Adrenal gland (tissue), 12 donors: ENCODE data around the gene SBF1. TPM values are rescaled to one million over a fixed set of nuclear protein-coding genes. Genes with fewer than 3 reads are reported as not detected.
A peak's percentile ranks its signal among the peaks of the same experiment; 100 is the strongest.

Experiments
- DNase-seq, 7 donors: peaks; one replicate each; pipeline ENCODE4 v3.0.0-alpha.2; 2019 to 2020
- H3K27ac ChIP-seq, 5 donors: fragments of 200-600 bp; sonication (generic) in 4 of 5; 1 replicate in 3 of 5; 2 replicates in 2 of 5; pipeline versions ENCODE4 v1.5.1 to v1.8.0; 2016 to 2020; ENCODE audit warnings: mild to moderate bottlenecking in 1 of 5
- H3K27me3 ChIP-seq: fragments of 200-600 bp; 2 replicates; pipeline ENCODE4 v1.8.0; 2021
- H3K36me3 ChIP-seq, 2 donors: fragments of 200-600 bp; replicated peaks in 1 of 2; 1 replicate in 1 of 2; 2 replicates in 1 of 2; pipeline versions ENCODE4 v1.5.1 to v1.8.0; 2018 to 2022
- H3K4me1 ChIP-seq, 2 donors: fragments of 200-600 bp; replicated peaks in 1 of 2; 1 replicate in 1 of 2; 2 replicates in 1 of 2; pipeline versions ENCODE4 v1.5.1 to v1.8.0; 2018 to 2021
- H3K4me3 ChIP-seq, 4 donors: fragments of 200-600 bp; sonication (generic) in 3 of 4; one replicate each; pipeline ENCODE4 v1.5.1; 2016 to 2018
- H3K9me3 ChIP-seq, 3 donors: fragments of 200-600 bp; sonication (generic) in 1 of 3; replicated peaks in 1 of 3; 1 replicate in 2 of 3; 2 replicates in 1 of 3; pipeline versions ENCODE4 v1.5.1 to v1.8.0; 2016 to 2021
- CTCF ChIP-seq, 6 experiments: fragments of 450-650 bp in 4 of 6; fragments of 200-600 bp in 2 of 6; sonication (generic) in 1 of 6; IDR thresholded peaks; 1 replicate in 5 of 6; 2 replicates in 1 of 6; pipeline versions ENCODE4 v1.5.1 to v1.8.0; 2016 to 2021; ENCODE audit warnings: antibody characterized with exemption in 6 of 6, mild to moderate bottlenecking in 2 of 6, moderate library complexity in 1 of 6
- POLR2A ChIP-seq, 2 donors: fragments of 450-650 bp; IDR thresholded peaks; one replicate each; pipeline ENCODE4 v1.6.1; 2017; ENCODE audit warnings: antibody characterized with exemption in 2 of 2, mild to moderate bottlenecking in 2 of 2, moderate library complexity in 1 of 2
- WGBS, 4 donors: extraction: QIAGEN DNeasy Blood & Tissue Kit in 2 of 4; methylation state at CpG; one replicate each; pipeline versions ENCODE4 v1.1.5 to v1.1.7; 2013 to 2017; 5-methylcytosine and 5-hydroxymethylcytosine counted together
- intact Hi-C, 2 donors: fragments of 100-400 bp; cut with DNase I; formaldehyde crosslinking; loops; one replicate each; pipeline versions ENCODE4 v1.14.1 to v1.15.0; 2022 to 2023
- polyA plus RNA-seq, 3 donors: library from polyadenylated mRNA; stranded (reverse); fragments of 200-250 nt in 2 of 3; fragments of 350-450 nt in 1 of 3; fragmentation: Illumina TruSeq in 1 of 3; extraction: RNeasy Lipid Tissue Mini Kit (QIAGEN cat#74804) in 1 of 3; gene quantifications; one replicate each; pipeline ENCODE4 v1.2.3, GENCODE V29; 2013 to 2014
- total RNA-seq, 9 donors: library from RNA; depleted of rRNA in 4 of 9; stranded (reverse); fragments of >200 nt in 4 of 9; fragments of 120-200 nt in 1 of 9; fragmentation: NEBNext Ultra II Directional in 1 of 9; extraction: Animal tissue kit (Norgen Biotek cat#: 25700) in 1 of 9; gene quantifications; one replicate each; pipeline versions ENCODE4 v1.1.0 to v1.2.4, GENCODE V29; 2013 to 2023
- donor health status: healthy with polysubstance abuse.
- donor health status: Bipolar disorder and iron deficiency.
- donor health status: DM: yes; HTN: yes; CAD: no.
- donor health status: DM: no; HTN: no; CAD: no.
- donor health status: DM: no; HTN: no; CAD: no.
- donor health status: DM: yes; HTN: yes; CAD: no.

The SBF1 gene
- total and polyA plus RNA-seq, 12 donors, result 8.4 to 117 (median 72.9) TPM

- Histone ChIP-seq H3K27me3 (no peaks in the 10 kb centered on the region), H3K27ac (no peak overlapping the region), H3K36me3 (peaks cover 0 to 32% of the 10 kb centered on the region in 2 donors), H3K4me3 (no peak overlapping the region), H3K4me1 (peaks cover 8 to 18% of the 10 kb centered on the region in 2 donors), H3K9me3 (no peaks in the 10 kb centered on the region)
- TF ChIP-seq POLR2A (IDR thresholded peaks at IDR 0.05) (no peak), CTCF (IDR thresholded peaks at IDR 0.05) (no peak)
- intact Hi-C loops, result no loop called here
- DNase-seq, result no peak
- WGBS, 4 donors, result 65 to 92% (median 85%) methylated on average over 4 to 24 of the region's 24 CpGs
Observed at GRCh38 chr22:50502628-50503474, 28.0 kb upstream of the SBF1 start.

DNA sequence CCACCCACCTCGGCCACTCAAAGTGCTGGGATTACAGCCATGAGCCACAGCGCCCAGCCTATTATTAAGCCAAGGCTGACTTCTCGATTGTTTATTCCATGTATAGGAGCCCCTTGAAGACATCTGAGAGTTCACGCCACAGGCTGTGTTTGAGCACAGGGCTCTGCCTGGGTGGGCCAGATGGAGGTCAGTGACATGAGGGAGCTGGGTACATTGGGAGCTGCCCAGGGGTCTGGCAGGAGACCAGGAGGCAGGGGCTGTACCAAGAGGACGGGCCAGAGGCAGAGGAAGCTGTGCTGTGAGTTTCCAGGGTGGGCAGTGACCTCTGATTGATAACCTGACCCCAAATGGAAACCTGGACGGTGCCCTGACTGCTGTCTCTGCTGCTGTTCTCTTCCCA lies 27.3 kb upstream of the SBF1 start:
- WGBS, 4 donors, result 85 to 92% (median 91%) methylated on average over 5 to 6 of the region's 6 CpGs
- intact Hi-C loops, result no loop called here

DNA sequence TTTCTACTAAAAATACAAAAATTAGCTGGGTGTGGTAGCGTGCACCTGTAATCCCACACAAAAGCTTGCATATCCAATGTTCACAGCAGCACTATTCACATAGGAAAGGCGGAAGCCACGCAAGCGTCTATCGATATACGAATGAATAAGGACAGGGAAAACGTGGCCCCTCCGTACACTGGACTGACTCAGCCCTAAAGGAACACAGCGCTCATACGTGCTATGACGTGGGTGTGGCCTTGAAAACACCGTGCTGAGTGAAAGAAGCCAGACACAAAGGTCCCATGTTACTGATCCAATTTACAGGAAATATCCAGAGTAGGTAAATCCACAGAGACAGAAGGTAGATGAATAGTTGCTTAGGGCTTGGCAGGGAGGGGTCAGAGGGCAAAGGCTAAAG lies 25.6 kb upstream of the SBF1 start:
- 61 to 75% (median 63%) methylated on average over 12 of the region's 12 CpGs for WGBS, 4 donors
- H3K9me3 ChIP-seq, result no peaks in the 10 kb centered on the region
- intact Hi-C loops, result no loop called here
- peak in 5 of 7 donors; percentile 49 to 68 (median 61) for DNase-seq
- H3K4me1 ChIP-seq, result peaks cover 0 to 4% of the 10 kb centered on the region in 2 donors
- peak overlapping the region in 1 of 5 donors; percentile 12 for H3K27ac ChIP-seq
- TF ChIP-seq POLR2A (IDR thresholded peaks at IDR 0.05) (no peak), CTCF (IDR thresholded peaks at IDR 0.05) (no peak)
- H3K36me3 ChIP-seq, result peaks cover 0 to 26% of the 10 kb centered on the region in 2 donors
- no peak overlapping the region for H3K4me3 ChIP-seq
- no peaks in the 10 kb centered on the region for H3K27me3 ChIP-seq

More for the DNA sequence above, 27.3 kb upstream of the SBF1 start:
- H3K27ac ChIP-seq, result no peak overlapping the region
- H3K36me3 ChIP-seq, result peaks cover 0 to 32% of the 10 kb centered on the region in 2 donors
- H3K4me1 ChIP-seq, result peaks cover 8 to 18% of the 10 kb centered on the region in 2 donors
- no peaks in the 10 kb centered on the region for H3K9me3 ChIP-seq
- H3K27me3 ChIP-seq, result no peaks in the 10 kb centered on the region
- H3K4me3 ChIP-seq, result no peak overlapping the region
- no peak for TF ChIP-seq POLR2A (IDR thresholded peaks at IDR 0.05)
- TF ChIP-seq CTCF (IDR thresholded peaks at IDR 0.05), result no peak
- DNase-seq, result no peak

DNA sequence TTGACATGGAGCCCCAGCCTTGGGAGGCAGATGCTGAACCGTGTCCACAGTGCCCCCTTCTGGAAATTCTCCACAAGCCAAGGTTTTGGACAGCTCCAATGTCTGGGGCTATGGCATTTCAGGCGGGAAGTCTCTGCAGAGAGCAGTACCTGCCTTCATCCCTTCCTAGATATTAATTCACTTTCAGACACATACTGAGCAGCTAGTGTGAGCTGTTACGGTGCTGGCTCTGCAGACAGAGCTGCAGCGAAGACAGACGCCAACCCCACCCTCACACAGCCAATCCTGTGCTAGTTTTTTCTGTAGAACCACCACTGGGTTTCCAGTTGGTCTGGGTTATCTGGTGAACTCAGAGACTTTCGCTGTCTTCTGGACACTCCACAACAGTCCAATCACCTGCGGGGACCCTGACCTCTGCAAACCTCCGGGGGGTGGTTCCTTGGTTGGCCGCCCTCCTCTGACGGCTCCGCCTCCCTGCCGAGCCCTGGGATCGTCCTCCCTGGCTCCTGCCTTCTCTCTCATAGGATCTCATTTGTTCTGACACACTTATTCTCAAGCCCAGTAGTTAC lies 23.6 kb upstream of the SBF1 start:
- Histone ChIP-seq H3K4me3 (no peak overlapping the region), H3K4me1 (peaks cover 0 to 4% of the 10 kb centered on the region in 2 donors), H3K9me3 (no peaks in the 10 kb centered on the region), H3K27me3 (no peaks in the 10 kb centered on the region), H3K36me3 (peaks cover 0 to 10% of the 10 kb centered on the region in 2 donors), H3K27ac (no peak overlapping the region)
- TF ChIP-seq CTCF (IDR thresholded peaks at IDR 0.05), result peak; percentile 46 to 69 (median 58)
- TF ChIP-seq POLR2A (IDR thresholded peaks at IDR 0.05), result no peak
- DNase-seq, result peak; percentile 70 to 88 (median 76)
- intact Hi-C loops, result no loop called here
- WGBS, 4 donors, result 2 to 16% (median 8%) methylated on average over 13 of the region's 13 CpGs
